ENCODE results near the gene TADA2A. TPM values are rescaled to one million over a fixed set of nuclear protein-coding genes. Genes with fewer than 3 reads are reported as not detected.

Gene TADA2A
- total and polyA plus RNA-seq, 2 of the 8 experiments (the other 6 are each of a cell fraction or from before 2014, with no cell fraction given) = 8.4 to 18.5 TPM

GRCh38 chr17:37393352-37393751, 13.3 kb upstream of the TADA2A start:
- Histone ChIP-seq H3K9ac (replicated peaks in 1 of 4; ENCODE audit: extremely low read depth in 1 of 4, low read depth in 3 of 4, low read length in 3 of 4) (no peak overlapping the region), H2BK5ac (ENCODE audit: low read depth, low read length) (no peak overlapping the region), H3K4me2 (ENCODE audit: insufficient read depth in 1 of 2, low read depth in 2 of 2, low read length in 2 of 2) (no peak overlapping the region), H2BK20ac (ENCODE audit: low read length) (no peak overlapping the region), H4K20me1 (replicated peaks in 1 of 2; ENCODE audit: control insufficient read depth in 1 of 2, insufficient read depth in 2 of 2, low read length in 2 of 2) (no peaks in the 10 kb centered on the region), H3K14ac (ENCODE audit: insufficient read length) (no peak overlapping the region), H3K79me2 (ENCODE audit: control insufficient read depth in 1 of 2, insufficient read depth in 2 of 2, low read length in 2 of 2) (no peaks in the 10 kb centered on the region), H3K23me2 (ENCODE audit: low read depth, low read length) (no peaks in the 10 kb centered on the region), H2BK15ac (ENCODE audit: low read length) (no peak overlapping the region), H3K4me3 (ENCODE audit: extremely low read depth in 1 of 4, insufficient read depth in 2 of 4, low read depth in 3 of 4, low read length in 4 of 4) (no peak overlapping the region), H3K79me1 (ENCODE audit: low read depth, low read length) (no peaks in the 10 kb centered on the region), H2BK12ac (ENCODE audit: low read depth, low read length) (no peak overlapping the region), H3K18ac (ENCODE audit: extremely low read depth, low read length) (no peak overlapping the region), H3K4me1 (replicated peaks in 1 of 4; ENCODE audit: control insufficient read depth in 3 of 4, insufficient read depth in 4 of 4, low read length in 3 of 4) (no peaks in the 10 kb centered on the region), H3K27ac (ENCODE audit: low read depth, low read length) (no peak overlapping the region), H2AFZ (ENCODE audit: low read length) (no peak overlapping the region), H3K23ac (ENCODE audit: insufficient read length) (no peak overlapping the region), H3K9me3 (ENCODE audit: insufficient read depth in 2 of 2, low read depth in 1 of 2, low read length in 1 of 2) (no peaks in the 10 kb centered on the region), H3K27me3 (replicated peaks in 1 of 4; ENCODE audit: control insufficient read depth in 3 of 4, extremely low read depth in 1 of 4, insufficient read depth in 3 of 4, low read length in 3 of 4) (no peaks in the 10 kb centered on the region), H4K91ac (replicated peaks; ENCODE audit: insufficient read length, low read length) (no peak overlapping the region), H2AK5ac (ENCODE audit: low read depth, low read length) (no peak overlapping the region), H2BK120ac (replicated peaks; ENCODE audit: low read depth, low read length) (no peak overlapping the region), H3K4ac (replicated peaks; ENCODE audit: insufficient read length, low read depth, low read length) (no peak overlapping the region), H3K56ac (replicated peaks; ENCODE audit: insufficient read length, low read depth, low read length) (no peak overlapping the region), H4K5ac (ENCODE audit: insufficient read length, low read depth, low read length) (no peak overlapping the region), H3K36me3 (ENCODE audit: control insufficient read depth in 2 of 4, insufficient read depth in 4 of 4, low read length in 3 of 4) (no peaks in the 10 kb centered on the region), H4K8ac (ENCODE audit: extremely low read depth, insufficient read depth, low read length) (no peak overlapping the region)
- TF ChIP-seq CBX5 (IDR thresholded peaks at IDR 0.05; ENCODE audit: low read depth, low read length) (no peak), KDM5A (IDR thresholded peaks at IDR 0.05; ENCODE audit: low read length) (no peak), JUN (IDR thresholded peaks at IDR 0.05; ENCODE audit: low read depth, low read length) (no peak), ZNF274 (IDR thresholded peaks at IDR 0.05; ENCODE audit: borderline replicate concordance, extremely low read depth, low read length) (no peak), GTF2F1 (IDR thresholded peaks at IDR 0.05; ENCODE audit: borderline replicate concordance, low read depth, low read length) (no peak), SUZ12 (IDR thresholded peaks at IDR 0.05; ENCODE audit: low read length) (no peak), TAF1 (IDR thresholded peaks at IDR 0.05; ENCODE audit: low read depth, low read length) (no peak), BRCA1 (IDR thresholded peaks at IDR 0.05; ENCODE audit: low read depth, low read length) (no peak)
- FAIRE-seq (no peak), DNase-seq (ENCODE audit: low read depth in 1 of 2, low spot score in 2 of 2) (no peak)
- ChIA-PET CTCF (ENCODE audit: partially characterized antibody) (interaction anchor here (9.1 kb wide), 1 partner anchor 19 kb away, joined by 126 read pairs; the partner anchor contains the start of gene C17orf78), POLR2A (ENCODE audit: partially characterized antibody) (no interaction called here)
- 91% methylated on average over 7 of the region's 7 CpGs; no CpG with 5 or more reads in 1 of the 2 experiments for WGBS, 2 experiments (ENCODE audit: extremely low coverage in 1 of 2, insufficient coverage in 1 of 2, insufficient read length in 1 of 2, insufficient replicate concordance in 2 of 2, low coverage in 1 of 2, low lambda C conversion rate in 2 of 2, missing lambda C conversion rate in 1 of 2)
